ENCODE data around the gene PDE1C. TPM values are rescaled to one million over a fixed set of nuclear protein-coding genes. Genes with fewer than 3 reads are reported as not detected.

PDE1C gene
- total and polyA plus RNA-seq, 9 donors = 4.8 to 20.0 (median 11.8) TPM

- H3K4me1 ChIP-seq (ENCODE audit: insufficient read depth) = no peaks in the 10 kb centered on the region
- H3K27me3 ChIP-seq = no peaks in the 10 kb centered on the region
- H3K9me3 ChIP-seq = no peaks in the 10 kb centered on the region
- no peaks in the 10 kb centered on the region for H3K36me3 ChIP-seq
- no peak overlapping the region for H3K4me3 ChIP-seq
- 87 to 94% (median 88%) methylated on average over 7 of the region's 7 CpGs for WGBS, 3 donors
- intact Hi-C loops (cut with DNase I) = no loop called here
- DNase-seq = no peak
- no peak overlapping the region for H3K27ac ChIP-seq
- TF ChIP-seq EP300 (IDR thresholded peaks at IDR 0.05) (no peak), CTCF (IDR thresholded peaks at IDR 0.05) (no peak), POLR2A (IDR thresholded peaks at IDR 0.05) (no peak)
Measured at GRCh38 chr7:31971049-31971667, 99.0 kb downstream of the PDE1C start.

GRCh38 chr7:31970501-31970900 is 99.7 kb downstream of the PDE1C start:
- TF ChIP-seq EP300 (IDR thresholded peaks at IDR 0.05) (no peak), CTCF (IDR thresholded peaks at IDR 0.05) (no peak), POLR2A (IDR thresholded peaks at IDR 0.05) (no peak)
- Histone ChIP-seq H3K27me3 (no peaks in the 10 kb centered on the region), H3K9me3 (no peaks in the 10 kb centered on the region), H3K27ac (no peak overlapping the region), H3K4me1 (ENCODE audit: insufficient read depth) (no peaks in the 10 kb centered on the region), H3K4me3 (no peak overlapping the region), H3K36me3 (no peaks in the 10 kb centered on the region)
- DNase-seq = no peak
- intact Hi-C loops (cut with DNase I) = no loop called here

GRCh38 chr7:31963569-31964175 is 106.5 kb downstream of the PDE1C start:
- DNase-seq = no peak
- no peaks in the 10 kb centered on the region for H3K27me3 ChIP-seq
- 80 to 89% (median 81%) methylated on average over 8 of the region's 8 CpGs for WGBS, 3 donors
- intact Hi-C loops (cut with DNase I) = no loop called here
- H3K27ac ChIP-seq = no peak overlapping the region
- H3K4me3 ChIP-seq = no peak overlapping the region
- no peaks in the 10 kb centered on the region for H3K4me1 ChIP-seq (ENCODE audit: insufficient read depth)
- TF ChIP-seq POLR2A (IDR thresholded peaks at IDR 0.05) = no peak
- TF ChIP-seq CTCF (IDR thresholded peaks at IDR 0.05) = no peak
- no peak for TF ChIP-seq EP300 (IDR thresholded peaks at IDR 0.05)
- H3K9me3 ChIP-seq = no peaks in the 10 kb centered on the region
- H3K36me3 ChIP-seq = no peaks in the 10 kb centered on the region

GRCh38 chr7:31962246-31962645 is 108.0 kb downstream of the PDE1C start:
- Histone ChIP-seq H3K36me3 (no peaks in the 10 kb centered on the region), H3K9me3 (no peaks in the 10 kb centered on the region), H3K4me1 (ENCODE audit: insufficient read depth) (no peaks in the 10 kb centered on the region), H3K27ac (no peak overlapping the region), H3K4me3 (no peak overlapping the region), H3K27me3 (no peaks in the 10 kb centered on the region)
- intact Hi-C loops (cut with DNase I) = no loop called here
- DNase-seq = no peak
- TF ChIP-seq POLR2A (IDR thresholded peaks at IDR 0.05) (no peak), CTCF (IDR thresholded peaks at IDR 0.05) (no peak), EP300 (IDR thresholded peaks at IDR 0.05) (no peak)

All from ovary (tissue), 9 donors.